H9 (cell line): Measurements from ENCODE around the gene FLG2. TPM values are rescaled to one million over a fixed set of nuclear protein-coding genes. Genes with fewer than 3 reads are reported as not detected.

Experiments used
- DNase-seq: peaks from one replicate; pipeline ENCODE4 v3.0.0-alpha.2; 2017
- H2AFZ ChIP-seq: one replicate; pipeline ENCODE4 v1.6.1; 2013; ENCODE audit warnings: mild to moderate bottlenecking, low read length, control low read depth, moderate library complexity
- H2AK5ac ChIP-seq: 2 replicates; pipeline ENCODE4 v1.6.1; 2013; ENCODE audit warnings: low read length, control low read depth, mixed read lengths; ENCODE audit not compliant: insufficient read length
- H2BK120ac ChIP-seq: one replicate; pipeline ENCODE4 v1.6.1; 2013; ENCODE audit warnings: low read depth, mild to moderate bottlenecking, low read length, control low read depth, inconsistent platforms; ENCODE audit not compliant: poor library complexity, severe bottlenecking
- H2BK12ac ChIP-seq: 2 replicates; pipeline ENCODE4 v1.6.1; 2013; ENCODE audit warnings: low read length, control low read depth, mixed read lengths, low read depth; ENCODE audit not compliant: insufficient read length
- H2BK15ac ChIP-seq: 2 replicates; pipeline ENCODE4 v1.6.1; 2013; ENCODE audit warnings: low read depth, low read length, control low read depth
- H2BK20ac ChIP-seq: one replicate; pipeline ENCODE4 v1.6.1; 2013; ENCODE audit warnings: low read depth, mild to moderate bottlenecking, low read length, control low read depth, inconsistent platforms; ENCODE audit not compliant: poor library complexity, severe bottlenecking
- H2BK5ac ChIP-seq: 2 replicates; pipeline ENCODE4 v1.6.1; 2013; ENCODE audit warnings: low read length, control low read depth, mixed read lengths; ENCODE audit not compliant: insufficient read length
- H3K14ac ChIP-seq: 2 replicates; pipeline ENCODE4 v1.6.1; 2013; ENCODE audit warnings: low read length, control low read depth; ENCODE audit not compliant: insufficient read depth
- H3K18ac ChIP-seq: 2 replicates; pipeline ENCODE4 v1.6.1; 2013; ENCODE audit warnings: low read depth, mild to moderate bottlenecking, mixed read lengths, low read length, control low read depth; ENCODE audit not compliant: insufficient read length
- H3K23ac ChIP-seq: 2 replicates; pipeline ENCODE4 v1.6.1; 2013; ENCODE audit warnings: low read length, control low read depth, mixed read lengths, low read depth; ENCODE audit not compliant: insufficient read length
- H3K23me2 ChIP-seq: 2 replicates; pipeline ENCODE4 v1.6.1; 2013; ENCODE audit warnings: low read depth, mild to moderate bottlenecking, mixed read lengths, low read length, control low read depth; ENCODE audit not compliant: insufficient read length, poor library complexity, severe bottlenecking
- H3K27ac ChIP-seq: 2 replicates; pipeline ENCODE4 v1.5.1; 2013; ENCODE audit warnings: low read length, control low read depth, mixed read lengths, low read depth; ENCODE audit not compliant: insufficient read length
- H3K27me3 ChIP-seq: 2 replicates; pipeline ENCODE4 v1.6.1; 2013; ENCODE audit warnings: low read length, control low read depth, inconsistent platforms; ENCODE audit not compliant: insufficient read depth
- H3K4ac ChIP-seq: 2 replicates; pipeline ENCODE4 v1.6.1; 2013; ENCODE audit warnings: low read depth, mild to moderate bottlenecking, control low read depth, inconsistent platforms, low read length, moderate library complexity
- H3K4me1 ChIP-seq: 2 replicates; pipeline ENCODE4 v1.6.1; 2013; ENCODE audit warnings: low read length, control low read depth, inconsistent platforms; ENCODE audit not compliant: insufficient read depth
- H3K4me2 ChIP-seq: 2 replicates; pipeline ENCODE4 v1.6.1; 2013; ENCODE audit warnings: low read length, control low read depth, mixed read lengths; ENCODE audit not compliant: insufficient read length, insufficient read depth
- H3K56ac ChIP-seq: 2 replicates; pipeline ENCODE4 v1.6.1; 2013; ENCODE audit warnings: low read depth, mild to moderate bottlenecking, mixed read lengths, low read length, control low read depth; ENCODE audit not compliant: insufficient read length
- H3K79me1 ChIP-seq: 2 replicates; pipeline ENCODE4 v1.6.1; 2013; ENCODE audit warnings: low read depth, mild to moderate bottlenecking, moderate library complexity, low read length, control low read depth, inconsistent platforms; ENCODE audit not compliant: insufficient read depth, poor library complexity, severe bottlenecking
- H3K79me2 ChIP-seq: 2 replicates; pipeline ENCODE4 v1.6.1; 2013; ENCODE audit warnings: low read length, control low read depth, inconsistent platforms; ENCODE audit not compliant: insufficient read depth
- H3K9ac ChIP-seq: 2 replicates; pipeline ENCODE4 v1.6.1; 2013; ENCODE audit warnings: low read length, control low read depth, mixed read lengths; ENCODE audit not compliant: insufficient read length; ENCODE audit errors: extremely low read depth
- H3K9me3 ChIP-seq: one replicate; pipeline ENCODE4 v1.6.1; 2013; ENCODE audit warnings: low read depth, low read length, inconsistent platforms; ENCODE audit not compliant: control insufficient read depth
- H3T11ph ChIP-seq: one replicate; pipeline ENCODE4 v1.6.1; 2013; ENCODE audit warnings: mild to moderate bottlenecking, low read length, control low read depth, inconsistent platforms
- H4K20me1 ChIP-seq: one replicate; pipeline ENCODE4 v1.6.1; 2013; ENCODE audit not compliant: control insufficient read depth, insufficient read length, insufficient read depth
- H4K5ac ChIP-seq: 2 replicates; pipeline ENCODE4 v1.6.1; 2013; ENCODE audit warnings: low read depth, mild to moderate bottlenecking, mixed read lengths, low read length, control low read depth; ENCODE audit not compliant: insufficient read length
- H4K8ac ChIP-seq: replicated peaks from 2 replicates; pipeline ENCODE4 v1.6.1; 2013; ENCODE audit warnings: low read length, control low read depth, mixed read lengths, low read depth; ENCODE audit not compliant: insufficient read length
- H4K91ac ChIP-seq: 2 replicates; pipeline ENCODE4 v1.6.1; 2013; ENCODE audit warnings: low read depth, mild to moderate bottlenecking, moderate library complexity, mixed read lengths, low read length, control low read depth; ENCODE audit not compliant: insufficient read length
- H3K27ac Mint-ChIP-seq, 3 experiments: 2 replicates in 2 of 3; 3 replicates in 1 of 3; pipeline ENCODE4 v1.8.0; 2020 to 2021; ENCODE audit warnings: mixed read lengths in 3 of 3, mild to moderate bottlenecking in 1 of 3, moderate library complexity in 1 of 3
- H3K27me3 Mint-ChIP-seq: 2 replicates; pipeline ENCODE4 v1.8.0; 2021; ENCODE audit warnings: low read depth, mild to moderate bottlenecking, moderate library complexity, mixed read lengths
- H3K36me3 Mint-ChIP-seq, 3 experiments: 2 replicates in 2 of 3; 3 replicates in 1 of 3; pipeline ENCODE4 v1.8.0; 2020 to 2021; ENCODE audit warnings: low read depth in 3 of 3, mixed read lengths in 3 of 3; ENCODE audit not compliant: insufficient read depth in 1 of 3
- H3K4me1 Mint-ChIP-seq, 2 experiments: 2 replicates each; pipeline ENCODE4 v1.8.0; 2020; ENCODE audit warnings: mixed read lengths in 2 of 2
- H3K4me3 Mint-ChIP-seq, 2 experiments: 2 replicates in 1 of 2; 3 replicates in 1 of 2; pipeline ENCODE4 v1.8.0; 2020 to 2021; ENCODE audit warnings: mild to moderate bottlenecking in 2 of 2, mixed read lengths in 2 of 2, moderate library complexity in 1 of 2
- H3K9me3 Mint-ChIP-seq, 2 experiments: 2 replicates in 1 of 2; 3 replicates in 1 of 2; pipeline ENCODE4 v1.8.0; 2020; ENCODE audit warnings: mild to moderate bottlenecking in 2 of 2, mixed read lengths in 2 of 2, moderate library complexity in 1 of 2
- CTCF ChIP-seq: fragments of 200-600 bp; sonication (generic); conservative IDR thresholded peaks from 3 replicates; pipeline ENCODE4 v1.8.0; 2021; ENCODE audit warnings: antibody characterized with exemption, mild to moderate bottlenecking
- WGBS: extraction: QIAGEN DNeasy Blood & Tissue Kit; methylation state at CpG from one replicate; pipeline ENCODE4 v1.1.7; 2013; ENCODE audit warnings: missing lambda C conversion rate, low lambda C conversion rate, mixed read lengths; ENCODE audit not compliant: insufficient read length; ENCODE audit errors: extremely low coverage; 5-methylcytosine and 5-hydroxymethylcytosine counted together
- total RNA-seq: library from RNA; stranded (reverse); gene quantifications from 2 replicates; pipeline ENCODE4 v1.2.1, GENCODE V29; 2021

The FLG2 gene
- total RNA-seq, 1 experiment from 2014 or later = not detected

- Histone ChIP-seq H2BK5ac (no peak overlapping the region), H3K4me2 (no peak overlapping the region), H3K23me2 (no peaks in the 10 kb centered on the region), H3K79me1 (no peaks in the 10 kb centered on the region), H2AK5ac (no peak overlapping the region), H4K91ac (no peak overlapping the region), H2BK20ac (no peak overlapping the region), H3K14ac (no peak overlapping the region), H3K27me3 (no peaks in the 10 kb centered on the region), H3K27ac (no peak overlapping the region), H2BK120ac (no peak overlapping the region), H2BK15ac (no peak overlapping the region), H4K20me1 (no peaks in the 10 kb centered on the region), H4K8ac (no peak overlapping the region), H3K9me3 (peaks cover 50% of the 10 kb centered on the region), H3K4me1 (no peaks in the 10 kb centered on the region), H3K79me2 (no peaks in the 10 kb centered on the region), H2AFZ (no peak overlapping the region), H3K18ac (no peak overlapping the region), H4K5ac (no peak overlapping the region), H2BK12ac (no peak overlapping the region), H3K4ac (no peak overlapping the region), H3K23ac (no peak overlapping the region), H3K9ac (no peak overlapping the region), H3K56ac (no peak overlapping the region), H3T11ph (no peak overlapping the region)
- H3K36me3 Mint-ChIP-seq = peaks cover 0 to 9% (median 2%) of the 10 kb centered on the region in 3 experiments; a peak in 4 of 7 replicates
- H3K9me3 Mint-ChIP-seq = peaks cover 75 to 76% of the 10 kb centered on the region in 2 experiments
- DNase-seq = no peak
- TF ChIP-seq CTCF = no peak
- H3K27me3 Mint-ChIP-seq = no peaks in the 10 kb centered on the region
- H3K4me1 Mint-ChIP-seq = no peaks in the 10 kb centered on the region
- no CpG with 5 or more reads among the region's 3 CpGs for WGBS
- no peak overlapping the region for H3K4me3 Mint-ChIP-seq
- H3K27ac Mint-ChIP-seq = no peak overlapping the region
Observed at GRCh38 chr1:152343006-152343405, 16.8 kb downstream of the FLG2 start.
